ENCODE measurements around the gene IL17REL. TPM values are rescaled to one million over a fixed set of nuclear protein-coding genes. Genes with fewer than 3 reads are reported as not detected.

IL17REL gene
- total RNA-seq, 2 donors from 2014 or later = 0.15 TPM; not detected in 1

DNA sequence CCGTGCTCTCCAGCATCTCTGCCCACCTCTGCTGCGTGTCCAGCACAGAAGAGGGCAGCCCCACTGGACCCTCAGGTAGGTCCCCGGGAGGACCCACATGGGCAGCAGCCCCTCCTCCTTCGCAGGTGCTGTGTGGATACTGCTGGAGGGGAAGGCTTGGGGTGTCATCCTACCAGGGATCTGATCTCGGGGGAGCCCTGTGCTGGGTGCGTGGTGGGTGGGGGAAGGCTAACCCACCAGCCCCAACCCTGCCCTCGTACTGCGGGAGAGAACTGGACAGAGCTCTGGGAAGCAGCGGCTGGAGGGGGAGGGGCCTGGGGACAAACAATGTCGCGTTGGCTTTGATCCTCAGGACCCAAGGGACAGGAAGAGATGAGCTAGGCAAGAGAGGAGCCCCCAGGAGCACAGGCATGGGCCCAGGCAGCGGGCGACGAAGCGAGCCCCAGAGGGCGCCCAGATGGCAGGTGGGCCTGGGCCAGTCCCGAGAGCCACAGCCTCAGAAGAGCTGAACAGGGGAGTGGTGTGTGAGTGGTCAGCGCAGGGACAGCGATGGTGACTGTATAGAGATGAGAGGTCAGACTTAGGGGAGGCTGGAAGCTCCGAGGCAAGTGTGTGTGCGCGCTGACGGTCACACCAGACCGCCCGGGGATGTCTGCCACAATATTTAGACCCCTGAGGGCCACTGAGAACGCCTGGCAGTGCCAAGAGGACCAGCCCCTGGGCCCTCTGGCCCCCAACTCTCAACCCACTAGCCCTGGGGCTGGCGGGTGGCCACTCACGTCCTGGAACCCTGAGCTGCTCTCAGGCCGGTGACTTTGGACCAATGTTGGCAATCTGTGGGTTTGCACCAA, 53.4 kb downstream of the IL17REL start:
- no peak for TF ChIP-seq CTCF (conservative IDR thresholded peaks at IDR 0.05)
- Histone ChIP-seq H3K4me1 (ENCODE audit: control insufficient read depth, insufficient read depth, low read length) (peaks cover 9% of the 10 kb centered on the region), H3K9me3 (ENCODE audit: control insufficient read depth, low read length) (no peaks in the 10 kb centered on the region), H3K4me3 (ENCODE audit: low read length) (peak overlapping the region; percentile 75), H3K36me3 (ENCODE audit: control insufficient read depth, insufficient read depth, low read length) (peaks cover 17% of the 10 kb centered on the region), H3K27ac (ENCODE audit: low read depth, low read length) (no peak overlapping the region), H3K9ac (ENCODE audit: extremely low read depth, low read length, poor library complexity, severe bottlenecking) (no peak overlapping the region), H3K27me3 (ENCODE audit: control insufficient read depth, insufficient read depth, low read length, poor library complexity, severe bottlenecking) (no peaks in the 10 kb centered on the region)
- no peaks in the 10 kb centered on the region for H3K9me3 Mint-ChIP-seq
- 89 to 92% methylated on average over 15 to 29 of the region's 29 CpGs for WGBS, 2 experiments (ENCODE audit: insufficient coverage in 1 of 2, insufficient read length in 1 of 2)
- peaks cover 9% of the 10 kb centered on the region for H3K36me3 Mint-ChIP-seq (ENCODE audit: low read depth)
- peak; percentile 55 for DNase-seq
- H3K27me3 Mint-ChIP-seq (ENCODE audit: insufficient read depth) = no peaks in the 10 kb centered on the region
- H3K4me3 Mint-ChIP-seq = peak overlapping the region; percentile 83
- H3K4me1 Mint-ChIP-seq = peaks cover 4% of the 10 kb centered on the region
- H3K27ac Mint-ChIP-seq = peak overlapping the region; percentile 13

GRCh38 chr22:49958366-49958921, 54.1 kb downstream of the IL17REL start:
- Mint-ChIP-seq H3K4me3 (no peak overlapping the region), H3K36me3 (ENCODE audit: low read depth) (peaks cover 2% of the 10 kb centered on the region), H3K27ac (no peak overlapping the region), H3K9me3 (no peaks in the 10 kb centered on the region), H3K4me1 (peaks cover 4% of the 10 kb centered on the region), H3K27me3 (ENCODE audit: insufficient read depth) (no peaks in the 10 kb centered on the region)
- Histone ChIP-seq H3K9me3 (ENCODE audit: control insufficient read depth, low read length) (no peaks in the 10 kb centered on the region), H3K36me3 (ENCODE audit: control insufficient read depth, insufficient read depth, low read length) (peaks cover 10% of the 10 kb centered on the region), H3K9ac (ENCODE audit: extremely low read depth, low read length, poor library complexity, severe bottlenecking) (no peak overlapping the region), H3K27ac (ENCODE audit: low read depth, low read length) (no peak overlapping the region), H3K27me3 (ENCODE audit: control insufficient read depth, insufficient read depth, low read length, poor library complexity, severe bottlenecking) (no peaks in the 10 kb centered on the region), H3K4me3 (ENCODE audit: low read length) (no peak overlapping the region), H3K4me1 (ENCODE audit: control insufficient read depth, insufficient read depth, low read length) (peaks cover 9% of the 10 kb centered on the region)
- DNase-seq = no peak
- 91 to 93% methylated on average over 15 to 16 of the region's 16 CpGs for WGBS, 2 experiments (ENCODE audit: insufficient coverage in 1 of 2, insufficient read length in 1 of 2)
- no peak for TF ChIP-seq CTCF (conservative IDR thresholded peaks at IDR 0.05)

DNA sequence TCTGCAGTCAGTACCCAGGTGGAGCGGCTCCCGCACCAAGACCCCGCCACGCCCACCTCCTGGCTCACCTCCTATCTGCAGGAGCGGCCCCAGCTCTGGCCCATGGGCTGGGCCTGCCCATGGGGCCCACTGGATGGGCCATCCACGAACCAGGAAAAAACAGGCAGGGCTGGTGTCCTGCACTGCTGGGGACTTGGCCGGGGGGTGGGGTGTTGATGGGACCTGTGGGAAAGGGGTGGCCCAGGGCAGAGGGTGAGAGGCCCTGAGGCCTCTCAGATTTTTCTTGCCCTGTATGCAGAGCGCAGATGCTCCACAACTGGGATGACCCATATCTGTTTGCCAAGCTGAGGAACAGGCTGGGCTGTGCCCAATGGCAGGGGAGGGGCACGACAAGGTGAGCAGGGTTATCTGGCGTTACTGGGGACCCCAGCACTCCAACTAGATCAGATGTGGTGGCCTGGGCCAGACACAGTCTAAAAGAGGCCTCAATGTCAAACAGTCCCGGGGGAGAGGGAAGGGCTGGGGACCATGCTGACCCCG, 54.7 kb downstream of the IL17REL start:
- peaks cover 8% of the 10 kb centered on the region for H3K4me1 ChIP-seq (ENCODE audit: control insufficient read depth, insufficient read depth, low read length)
- H3K27ac ChIP-seq (ENCODE audit: low read depth, low read length) = no peak overlapping the region
- DNase-seq = peak; percentile 51
- no peaks in the 10 kb centered on the region for H3K36me3 Mint-ChIP-seq (ENCODE audit: low read depth)
- peaks cover 4% of the 10 kb centered on the region for H3K4me1 Mint-ChIP-seq
- H3K27me3 ChIP-seq (ENCODE audit: control insufficient read depth, insufficient read depth, low read length, poor library complexity, severe bottlenecking) = no peaks in the 10 kb centered on the region
- TF ChIP-seq CTCF (conservative IDR thresholded peaks at IDR 0.05) = no peak
- no peaks in the 10 kb centered on the region for H3K9me3 ChIP-seq (ENCODE audit: control insufficient read depth, low read length)
- WGBS, 2 experiments (ENCODE audit: insufficient coverage in 1 of 2, insufficient read length in 1 of 2) = 93% methylated on average over 9 to 12 of the region's 12 CpGs
- H3K27ac Mint-ChIP-seq = no peak overlapping the region
- no peaks in the 10 kb centered on the region for H3K9me3 Mint-ChIP-seq
- no peak overlapping the region for H3K4me3 Mint-ChIP-seq
- H3K9ac ChIP-seq (ENCODE audit: extremely low read depth, low read length, poor library complexity, severe bottlenecking) = no peak overlapping the region
- H3K27me3 Mint-ChIP-seq (ENCODE audit: insufficient read depth) = no peaks in the 10 kb centered on the region
- no peak overlapping the region for H3K4me3 ChIP-seq (ENCODE audit: low read length)
- peaks cover 4% of the 10 kb centered on the region for H3K36me3 ChIP-seq (ENCODE audit: control insufficient read depth, insufficient read depth, low read length)
